Mucosa of descending colon (tissue), 3 donors: ENCODE measurements around the gene POU2F2. TPM values are rescaled to one million over a fixed set of nuclear protein-coding genes. Genes with fewer than 3 reads are reported as not detected.

Experiments used
- ATAC-seq: fragments of 200-7000 bp; cut with Tn5 transposase; one replicate; pipeline ENCODE4 v1.9.1; 2020; ENCODE audit warnings: mild to moderate bottlenecking, moderate library complexity
- DNase-seq, 3 donors: peaks; one replicate each; pipeline ENCODE4 v3.0.0-alpha.2; 2020
- H3K36me3 ChIP-seq: fragments of 200-600 bp; one replicate; pipeline ENCODE4 v1.8.0; 2021; ENCODE audit warnings: low read depth, mild to moderate bottlenecking
- H3K4me1 ChIP-seq: fragments of 200-600 bp; one replicate; pipeline ENCODE4 v1.8.0; 2021; ENCODE audit warnings: low read depth, mild to moderate bottlenecking
- H3K4me3 ChIP-seq: fragments of 200-600 bp; one replicate; pipeline ENCODE4 v1.8.0; 2021; ENCODE audit warnings: mild to moderate bottlenecking
- H3K9me3 ChIP-seq: fragments of 200-600 bp; one replicate; pipeline ENCODE4 v1.8.0; 2021; ENCODE audit warnings: mild to moderate bottlenecking
- intact Hi-C, 2 donors: fragments of 100-400 bp; cut with DNase I in 1 of 2; cut with micrococcal nuclease in 1 of 2; formaldehyde crosslinking; loops; one replicate each; pipeline versions ENCODE4 v1.11.0 to v1.11.1; 2022; cut with DNase I, micrococcal nuclease
- total RNA-seq, 3 donors: library from RNA; stranded (reverse); fragmentation: NEBNext Ultra II Directional in 2 of 3; extraction: Animal tissue kit (Norgen Biotek cat#: 25700) in 2 of 3; gene quantifications; one replicate each; pipeline versions ENCODE4 v1.2.1 to v1.2.4, GENCODE V29; 2021 to 2023
- TF ChIP-seq, protein P1 (sequence below): fragments of 200-600 bp; IDR thresholded peaks from one replicate; pipeline ENCODE4 v1.8.0; 2022; ENCODE audit warnings: antibody characterized with exemption, mild to moderate bottlenecking
- donor health status: DM: no; HTN: no; CAD: no; lungs with moderate emphysema.
- donor health status: DM: no; HTN: no; CAD: no.
- donor health status: DM: no; HTN: yes; CAD: no.

POU2F2 gene
- total RNA-seq, 3 donors from 2014 or later = 3.9 to 6.8 (median 6.1) TPM

DNA sequence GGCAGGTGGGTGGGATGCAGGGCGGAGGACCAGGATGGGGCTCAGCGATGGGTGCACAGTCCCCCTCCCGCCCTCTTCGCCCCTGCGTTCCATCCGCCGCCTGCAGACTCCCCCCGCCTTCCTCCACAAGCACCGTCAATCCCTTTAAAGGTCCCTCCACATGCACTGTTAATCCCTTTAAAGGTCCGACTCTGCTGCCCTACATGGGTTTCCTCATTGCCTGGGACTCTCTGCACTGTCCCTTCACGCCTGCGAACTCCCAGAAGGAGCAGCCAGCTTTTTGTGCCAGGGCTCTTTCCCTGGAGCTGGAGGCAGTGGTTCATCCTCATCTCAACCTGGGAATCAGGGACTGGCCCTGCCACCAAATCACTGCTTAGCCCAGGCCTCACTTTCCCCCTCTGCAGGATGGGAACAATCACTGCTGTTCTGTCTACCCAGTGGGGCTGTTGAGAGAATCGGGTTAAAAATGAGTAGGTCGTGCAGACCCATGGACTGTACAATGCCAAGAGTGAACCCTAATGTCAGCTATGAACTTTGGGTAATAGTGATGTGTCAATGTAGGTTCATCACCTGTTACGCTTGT, 35.9 kb downstream of the POU2F2 start:
- no peaks in the 10 kb centered on the region for H3K9me3 ChIP-seq
- no peak for DNase-seq
- no peak overlapping the region for H3K4me3 ChIP-seq
- intact Hi-C loops = no loop called here
- no peak for ATAC-seq
- TF ChIP-seq, protein P1, sequence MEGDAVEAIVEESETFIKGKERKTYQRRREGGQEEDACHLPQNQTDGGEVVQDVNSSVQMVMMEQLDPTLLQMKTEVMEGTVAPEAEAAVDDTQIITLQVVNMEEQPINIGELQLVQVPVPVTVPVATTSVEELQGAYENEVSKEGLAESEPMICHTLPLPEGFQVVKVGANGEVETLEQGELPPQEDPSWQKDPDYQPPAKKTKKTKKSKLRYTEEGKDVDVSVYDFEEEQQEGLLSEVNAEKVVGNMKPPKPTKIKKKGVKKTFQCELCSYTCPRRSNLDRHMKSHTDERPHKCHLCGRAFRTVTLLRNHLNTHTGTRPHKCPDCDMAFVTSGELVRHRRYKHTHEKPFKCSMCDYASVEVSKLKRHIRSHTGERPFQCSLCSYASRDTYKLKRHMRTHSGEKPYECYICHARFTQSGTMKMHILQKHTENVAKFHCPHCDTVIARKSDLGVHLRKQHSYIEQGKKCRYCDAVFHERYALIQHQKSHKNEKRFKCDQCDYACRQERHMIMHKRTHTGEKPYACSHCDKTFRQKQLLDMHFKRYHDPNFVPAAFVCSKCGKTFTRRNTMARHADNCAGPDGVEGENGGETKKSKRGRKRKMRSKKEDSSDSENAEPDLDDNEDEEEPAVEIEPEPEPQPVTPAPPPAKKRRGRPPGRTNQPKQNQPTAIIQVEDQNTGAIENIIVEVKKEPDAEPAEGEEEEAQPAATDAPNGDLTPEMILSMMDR = no peak
- H3K36me3 ChIP-seq = no peaks in the 10 kb centered on the region
- H3K4me1 ChIP-seq = peaks cover 10% of the 10 kb centered on the region

GRCh38 chr19:42095814-42096230, 36.4 kb downstream of the POU2F2 start:
- H3K9me3 ChIP-seq = no peaks in the 10 kb centered on the region
- TF ChIP-seq, protein P1 = no peak
- intact Hi-C loops = no loop called here
- DNase-seq (no peak), ATAC-seq (no peak)
- H3K4me1 ChIP-seq = peaks cover 13% of the 10 kb centered on the region
- no peak overlapping the region for H3K4me3 ChIP-seq
- no peaks in the 10 kb centered on the region for H3K36me3 ChIP-seq

GRCh38 chr19:42095142-42095813, 37.0 kb downstream of the POU2F2 start:
- TF ChIP-seq, protein P1 = no peak
- Histone ChIP-seq H3K36me3 (no peaks in the 10 kb centered on the region), H3K4me3 (no peak overlapping the region), H3K4me1 (peaks cover 13% of the 10 kb centered on the region), H3K9me3 (no peaks in the 10 kb centered on the region)
- no peak for DNase-seq
- intact Hi-C loops = no loop called here
- ATAC-seq = no peak

GRCh38 chr19:42093926-42094325, 38.3 kb downstream of the POU2F2 start:
- H3K4me1 ChIP-seq = peaks cover 13% of the 10 kb centered on the region
- no peaks in the 10 kb centered on the region for H3K9me3 ChIP-seq
- no peak overlapping the region for H3K4me3 ChIP-seq
- intact Hi-C loops = no loop called here
- DNase-seq (no peak), ATAC-seq (peak; percentile 27)
- TF ChIP-seq, protein P1 = no peak
- H3K36me3 ChIP-seq = no peaks in the 10 kb centered on the region

GRCh38 chr19:42093505-42093904, 38.7 kb downstream of the POU2F2 start:
- ATAC-seq (no peak), DNase-seq (no peak)
- H3K9me3 ChIP-seq = no peaks in the 10 kb centered on the region
- TF ChIP-seq, protein P1 = no peak
- no peak overlapping the region for H3K4me3 ChIP-seq
- H3K36me3 ChIP-seq = no peaks in the 10 kb centered on the region
- intact Hi-C loops = no loop called here
- H3K4me1 ChIP-seq = peaks cover 13% of the 10 kb centered on the region
